Upper lobe of left lung (tissue), 6 donors: Measurements from ENCODE around the gene RIBC2. TPM values are rescaled to one million over a fixed set of nuclear protein-coding genes. Genes with fewer than 3 reads are reported as not detected.
"Not testable (repeated sequence)": the region's sequence is repeated elsewhere in the genome, so short reads cannot be mapped to it uniquely, and the experiment has no call there.

Experiments used
- ATAC-seq, 2 donors: fragments of 200-7000 bp; cut with Tn5 transposase; one replicate each; pipeline ENCODE4 v1.9.1; 2022; ENCODE audit warnings: mild to moderate bottlenecking in 2 of 2, moderate library complexity in 2 of 2; ENCODE audit not compliant: low FRiP score in 2 of 2
- DNase-seq, 2 donors: peaks; one replicate each; pipeline ENCODE4 v3.0.0-alpha.2; 2019 to 2020
- H3K27ac ChIP-seq, 4 donors: fragments of 200-600 bp; sonication (generic); one replicate each; pipeline ENCODE4 v1.5.1; 2016 to 2019
- H3K27me3 ChIP-seq, 4 donors: fragments of 200-600 bp; sonication (generic); one replicate each; pipeline ENCODE4 v1.5.1; 2017 to 2019
- H3K36me3 ChIP-seq, 4 donors: fragments of 200-600 bp; sonication (generic); one replicate each; pipeline ENCODE4 v1.5.1; 2016 to 2019
- H3K4me1 ChIP-seq, 4 donors: fragments of 200-600 bp; sonication (generic); one replicate each; pipeline ENCODE4 v1.5.1; 2018 to 2019
- H3K4me3 ChIP-seq, 4 donors: fragments of 200-600 bp; sonication (generic); one replicate each; pipeline ENCODE4 v1.5.1; 2017 to 2019; ENCODE audit warnings: mild to moderate bottlenecking in 2 of 4, moderate library complexity in 1 of 4
- H3K9me3 ChIP-seq, 4 donors: fragments of 200-600 bp; sonication (generic); one replicate each; pipeline ENCODE4 v1.5.1; 2018 to 2019
- CTCF ChIP-seq, 6 experiments: fragments of 450-650 bp in 4 of 6; fragments of 200-600 bp in 2 of 6; sonication (generic) in 2 of 6; IDR thresholded peaks; one replicate each; pipeline ENCODE4 v1.5.1; 2016 to 2019; ENCODE audit warnings: antibody characterized with exemption in 6 of 6
- EP300 ChIP-seq, 4 donors: sonication (generic); formaldehyde crosslinking; IDR thresholded peaks; one replicate each; pipeline ENCODE4 v1.5.1; 2017; ENCODE audit warnings: antibody characterized with exemption in 4 of 4, control low read depth in 2 of 4
- POLR2A ChIP-seq, 4 donors: fragments of 450-650 bp; IDR thresholded peaks; one replicate each; pipeline ENCODE4 v1.5.1; 2016 to 2017; ENCODE audit warnings: antibody characterized with exemption in 4 of 4, mild to moderate bottlenecking in 2 of 4
- POLR2AphosphoS5 ChIP-seq, 2 donors: sonication (generic); formaldehyde crosslinking; IDR thresholded peaks; one replicate each; pipeline ENCODE4 v1.5.1; 2017; ENCODE audit warnings: antibody characterized with exemption in 2 of 2
- WGBS, 2 donors: methylation state at CpG; one replicate each; pipeline ENCODE4 v1.1.5; 2017 to 2018; 5-methylcytosine and 5-hydroxymethylcytosine counted together
- total RNA-seq, 6 donors: library from RNA; depleted of rRNA in 4 of 6; stranded (reverse); fragments of >200 nt in 4 of 6; gene quantifications; one replicate each; pipeline versions ENCODE4 v1.1.0 to v1.2.1, GENCODE V29; 2016 to 2021
- donor health status: DM: no; HTN: no; CAD: no; lungs with moderate emphysema.
- donor health status: DM: no; HTN: yes; CAD: no; lungs with severe emphysema.

RIBC2 gene
- total RNA-seq, 6 donors from 2014 or later: 1.4 to 16.7 (median 3.5) TPM; not detected in 1

- WGBS, 2 donors: 85 to 92% methylated on average over 3 of the region's 3 CpGs
- no peak overlapping the region for H3K4me3 ChIP-seq
- DNase-seq (no peak), ATAC-seq (no peak)
- H3K27me3 ChIP-seq: no peaks in the 10 kb centered on the region
- H3K36me3 ChIP-seq: no peaks in the 10 kb centered on the region
- no peak for TF ChIP-seq POLR2AphosphoS5 (IDR thresholded peaks at IDR 0.05)
- no peak for TF ChIP-seq EP300 (IDR thresholded peaks at IDR 0.05)
- TF ChIP-seq CTCF (IDR thresholded peaks at IDR 0.05): no peak
- no peak for TF ChIP-seq POLR2A (IDR thresholded peaks at IDR 0.05)
- H3K4me1 ChIP-seq: no peaks in the 10 kb centered on the region
- no peaks in the 10 kb centered on the region for H3K9me3 ChIP-seq
- no peak overlapping the region for H3K27ac ChIP-seq
These were observed 30.7 kb downstream of the RIBC2 start for GRCh38 chr22:45444168-45444567.

- 80 to 85% methylated on average over 10 to 13 of the region's 14 CpGs for WGBS, 2 donors
- Histone ChIP-seq H3K27ac (no peak overlapping the region), H3K36me3 (no peaks in the 10 kb centered on the region), H3K27me3 (no peaks in the 10 kb centered on the region), H3K4me1 (no peaks in the 10 kb centered on the region), H3K9me3 (no peaks in the 10 kb centered on the region), H3K4me3 (no peak overlapping the region)
- TF ChIP-seq POLR2A (IDR thresholded peaks at IDR 0.05) (no peak), EP300 (IDR thresholded peaks at IDR 0.05) (no peak), CTCF (IDR thresholded peaks at IDR 0.05) (no peak), POLR2AphosphoS5 (IDR thresholded peaks at IDR 0.05) (no peak)
- DNase-seq: no peak
- no peak for ATAC-seq
These were observed 31.7 kb downstream of the RIBC2 start for GRCh38 chr22:45445031-45445710.

GRCh38 chr22:45446216-45446615 lies 32.7 kb downstream of the RIBC2 start:
- no peak for DNase-seq
- no peaks in the 10 kb centered on the region for H3K27me3 ChIP-seq

GRCh38 chr22:45447596-45447995 lies 34.1 kb downstream of the RIBC2 start:
- H3K27ac ChIP-seq, H3K9me3 ChIP-seq, H3K27me3 ChIP-seq, DNase-seq, ATAC-seq, H3K4me3 ChIP-seq, H3K36me3 ChIP-seq, H3K4me1 ChIP-seq: not testable (repeated sequence)
- 88 to 98% methylated on average over 4 of the region's 4 CpGs for WGBS, 2 donors

More at GRCh38 chr22:45446216-45446615, 32.7 kb downstream of the RIBC2 start:
- Histone ChIP-seq H3K4me3 (no peak overlapping the region), H3K27ac (no peak overlapping the region), H3K4me1 (no peaks in the 10 kb centered on the region), H3K36me3 (no peaks in the 10 kb centered on the region), H3K9me3 (no peaks in the 10 kb centered on the region)
- 89 to 93% methylated on average over 5 of the region's 5 CpGs for WGBS, 2 donors
- TF ChIP-seq CTCF (IDR thresholded peaks at IDR 0.05) (no peak), POLR2A (IDR thresholded peaks at IDR 0.05) (no peak), EP300 (IDR thresholded peaks at IDR 0.05) (no peak), POLR2AphosphoS5 (IDR thresholded peaks at IDR 0.05) (no peak)
- ATAC-seq: no peak

GRCh38 chr22:45448431-45448830 lies 34.9 kb downstream of the RIBC2 start:
- Histone ChIP-seq H3K4me1 (no peaks in the 10 kb centered on the region), H3K36me3 (no peaks in the 10 kb centered on the region), H3K9me3 (no peaks in the 10 kb centered on the region), H3K27ac (peak overlapping the region in 2 of 4 donors; percentile 10 to 26), H3K27me3 (no peaks in the 10 kb centered on the region), H3K4me3 (no peak overlapping the region)
- 74 to 75% methylated on average over 9 of the region's 9 CpGs for WGBS, 2 donors
- TF ChIP-seq POLR2A (IDR thresholded peaks at IDR 0.05): no peak
- DNase-seq: peak in 1 of 2 donors; percentile 92
- ATAC-seq: peak; percentile 20 to 69

GRCh38 chr22:45449442-45449841 lies 35.9 kb downstream of the RIBC2 start:
- H3K9me3 ChIP-seq, H3K4me1 ChIP-seq, H3K4me3 ChIP-seq, DNase-seq, ATAC-seq, H3K36me3 ChIP-seq, H3K27me3 ChIP-seq: not testable (repeated sequence)
- WGBS, 2 donors: 89 to 90% methylated on average over 5 of the region's 5 CpGs
- H3K27ac ChIP-seq: peak overlapping the region in 3 of 4 donors; percentile 26 to 73 (median 40)
